Adrenal gland (tissue), 5 donors: Measurements from ENCODE around the gene IFT81.

Experiments
- POLR2A ChIP-seq, 2 donors: fragments of 450-650 bp; IDR thresholded peaks; one replicate each; pipeline ENCODE4 v1.6.1; 2017; ENCODE audit warnings: antibody characterized with exemption in 2 of 2, mild to moderate bottlenecking in 2 of 2, moderate library complexity in 1 of 2
- TF ChIP-seq, protein P1 (sequence below), 6 experiments: fragments of 450-650 bp in 4 of 6; fragments of 200-600 bp in 2 of 6; sonication (generic) in 1 of 6; IDR thresholded peaks; 1 replicate in 5 of 6; 2 replicates in 1 of 6; pipeline versions ENCODE4 v1.5.1 to v1.8.0; 2016 to 2021; ENCODE audit warnings: antibody characterized with exemption in 6 of 6, mild to moderate bottlenecking in 2 of 6, moderate library complexity in 1 of 6
- donor health status: DM: no; HTN: no; CAD: no.

GRCh38 chr12:110112335-110112660, 11.9 kb upstream of the IFT81 start:
- TF ChIP-seq, protein P1, sequence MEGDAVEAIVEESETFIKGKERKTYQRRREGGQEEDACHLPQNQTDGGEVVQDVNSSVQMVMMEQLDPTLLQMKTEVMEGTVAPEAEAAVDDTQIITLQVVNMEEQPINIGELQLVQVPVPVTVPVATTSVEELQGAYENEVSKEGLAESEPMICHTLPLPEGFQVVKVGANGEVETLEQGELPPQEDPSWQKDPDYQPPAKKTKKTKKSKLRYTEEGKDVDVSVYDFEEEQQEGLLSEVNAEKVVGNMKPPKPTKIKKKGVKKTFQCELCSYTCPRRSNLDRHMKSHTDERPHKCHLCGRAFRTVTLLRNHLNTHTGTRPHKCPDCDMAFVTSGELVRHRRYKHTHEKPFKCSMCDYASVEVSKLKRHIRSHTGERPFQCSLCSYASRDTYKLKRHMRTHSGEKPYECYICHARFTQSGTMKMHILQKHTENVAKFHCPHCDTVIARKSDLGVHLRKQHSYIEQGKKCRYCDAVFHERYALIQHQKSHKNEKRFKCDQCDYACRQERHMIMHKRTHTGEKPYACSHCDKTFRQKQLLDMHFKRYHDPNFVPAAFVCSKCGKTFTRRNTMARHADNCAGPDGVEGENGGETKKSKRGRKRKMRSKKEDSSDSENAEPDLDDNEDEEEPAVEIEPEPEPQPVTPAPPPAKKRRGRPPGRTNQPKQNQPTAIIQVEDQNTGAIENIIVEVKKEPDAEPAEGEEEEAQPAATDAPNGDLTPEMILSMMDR (IDR thresholded peaks at IDR 0.05), result no peak
- TF ChIP-seq POLR2A (IDR thresholded peaks at IDR 0.05), result no peak
